HEK293 (cell line): ENCODE data around the gene ING5.

ENCODE experiments used
- GLI4 ChIP-seq: fragments of 450-650 bp; formaldehyde crosslinking; IDR thresholded peaks from 2 replicates; pipeline ENCODE4 v1.5.1; 2016; ENCODE audit warnings: missing biosample characterization, missing genetic modification characterization
- ZNF133 ChIP-seq: fragments of 450-650 bp; formaldehyde crosslinking; IDR thresholded peaks from 2 replicates; pipeline ENCODE4 v1.5.1; 2016; ENCODE audit warnings: missing biosample characterization, missing genetic modification characterization
- ZNF274 ChIP-seq, 2 experiments: fragments of 200-500 bp in 1 of 2; fragments of 450-650 bp in 1 of 2; sonication (Bioruptor generic) in 1 of 2; formaldehyde crosslinking in 1 of 2; IDR thresholded peaks; 2 replicates each; pipeline versions ENCODE4 v1.5.1 to v1.6.1; 2014 to 2016; ENCODE audit warnings: borderline replicate concordance in 1 of 2, inconsistent platforms in 1 of 2, low read length in 1 of 2, missing biosample characterization in 1 of 2, missing genetic modification characterization in 1 of 2
- ZNF571 ChIP-seq: fragments of 450-650 bp; formaldehyde crosslinking; IDR thresholded peaks from 2 replicates; pipeline ENCODE4 v1.5.0; 2017; ENCODE audit warnings: missing biosample characterization, missing genetic modification characterization
- TF ChIP-seq, protein P1 (sequence below): sonication (generic); formaldehyde crosslinking; IDR thresholded peaks from 2 replicates; pipeline ENCODE4 v1.8.1; 2022; ENCODE audit warnings: mild to moderate bottlenecking, moderate library complexity, missing genetic modification reagents
- TF ChIP-seq, protein P2 (sequence below): fragments of 450-650 bp; formaldehyde crosslinking; IDR thresholded peaks from 2 replicates; pipeline ENCODE4 v1.5.1; 2016; ENCODE audit warnings: missing biosample characterization, missing genetic modification characterization

- TF ChIP-seq, protein P1, sequence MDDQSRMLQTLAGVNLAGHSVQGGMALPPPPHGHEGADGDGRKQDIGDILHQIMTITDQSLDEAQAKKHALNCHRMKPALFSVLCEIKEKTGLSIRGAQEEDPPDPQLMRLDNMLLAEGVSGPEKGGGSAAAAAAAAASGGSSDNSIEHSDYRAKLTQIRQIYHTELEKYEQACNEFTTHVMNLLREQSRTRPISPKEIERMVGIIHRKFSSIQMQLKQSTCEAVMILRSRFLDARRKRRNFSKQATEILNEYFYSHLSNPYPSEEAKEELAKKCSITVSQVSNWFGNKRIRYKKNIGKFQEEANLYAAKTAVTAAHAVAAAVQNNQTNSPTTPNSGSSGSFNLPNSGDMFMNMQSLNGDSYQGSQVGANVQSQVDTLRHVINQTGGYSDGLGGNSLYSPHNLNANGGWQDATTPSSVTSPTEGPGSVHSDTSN (CRISPR knock-in tag), result no peak
- no peak for TF ChIP-seq ZNF571 (tag by site-specific recombination)
- no peak for TF ChIP-seq GLI4 (tag by site-specific recombination)
- no peak for TF ChIP-seq ZNF133 (tag by site-specific recombination)
- no peak for TF ChIP-seq ZNF274 (IDR thresholded peaks at IDR 0.05; ENCODE audit: low read length)
- no peak for TF ChIP-seq ZNF274 (tag by site-specific recombination; IDR thresholded peaks at IDR 0.05; ENCODE audit: borderline replicate concordance)
- TF ChIP-seq, protein P2, sequence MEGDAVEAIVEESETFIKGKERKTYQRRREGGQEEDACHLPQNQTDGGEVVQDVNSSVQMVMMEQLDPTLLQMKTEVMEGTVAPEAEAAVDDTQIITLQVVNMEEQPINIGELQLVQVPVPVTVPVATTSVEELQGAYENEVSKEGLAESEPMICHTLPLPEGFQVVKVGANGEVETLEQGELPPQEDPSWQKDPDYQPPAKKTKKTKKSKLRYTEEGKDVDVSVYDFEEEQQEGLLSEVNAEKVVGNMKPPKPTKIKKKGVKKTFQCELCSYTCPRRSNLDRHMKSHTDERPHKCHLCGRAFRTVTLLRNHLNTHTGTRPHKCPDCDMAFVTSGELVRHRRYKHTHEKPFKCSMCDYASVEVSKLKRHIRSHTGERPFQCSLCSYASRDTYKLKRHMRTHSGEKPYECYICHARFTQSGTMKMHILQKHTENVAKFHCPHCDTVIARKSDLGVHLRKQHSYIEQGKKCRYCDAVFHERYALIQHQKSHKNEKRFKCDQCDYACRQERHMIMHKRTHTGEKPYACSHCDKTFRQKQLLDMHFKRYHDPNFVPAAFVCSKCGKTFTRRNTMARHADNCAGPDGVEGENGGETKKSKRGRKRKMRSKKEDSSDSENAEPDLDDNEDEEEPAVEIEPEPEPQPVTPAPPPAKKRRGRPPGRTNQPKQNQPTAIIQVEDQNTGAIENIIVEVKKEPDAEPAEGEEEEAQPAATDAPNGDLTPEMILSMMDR, result no peak
These were observed 25.2 kb upstream of the ING5 start for GRCh38 chr2:241676665-241677064.
